Keratinocyte (primary cell): ENCODE measurements around the gene MAPK1. TPM values are rescaled to one million over a fixed set of nuclear protein-coding genes. Genes with fewer than 3 reads are reported as not detected.
"Not testable (repeated sequence)": the region's sequence is repeated elsewhere in the genome, so short reads cannot be mapped to it uniquely, and the experiment has no call there.

Source experiments
- DNase-seq: peaks from one replicate; pipeline ENCODE4 v3.0.0-alpha.2; 2011; ENCODE audit warnings: low read depth, missing footprints, low spot score
- FAIRE-seq: peaks from 2 replicates; lab custom pipeline; 2011; peaks lifted over from hg19 to GRCh38; lab: Jason Lieb, UNC
- H2AFZ ChIP-seq: 2 replicates; pipeline ENCODE4 v1.6.0; 2012; ENCODE audit warnings: low read length, control low read depth, inconsistent platforms; ENCODE audit not compliant: control insufficient read depth
- H3K27ac ChIP-seq: 2 replicates; pipeline ENCODE4 v1.5.1; 2011; ENCODE audit warnings: low read length; ENCODE audit not compliant: control insufficient read depth, insufficient read depth
- H3K27me3 ChIP-seq: 3 replicates; pipeline ENCODE4 v1.6.0; 2011; ENCODE audit warnings: low read length; ENCODE audit not compliant: control insufficient read depth, insufficient read depth; ENCODE audit errors: extremely low read depth
- H3K36me3 ChIP-seq, 2 experiments: 2 replicates in 1 of 2; 3 replicates in 1 of 2; pipeline ENCODE4 v1.5.1; 2011; ENCODE audit warnings: low read length in 2 of 2, mild to moderate bottlenecking in 1 of 2; ENCODE audit not compliant: control insufficient read depth in 2 of 2, insufficient read depth in 2 of 2; ENCODE audit errors: extremely low read depth in 1 of 2
- H3K4me1 ChIP-seq: 3 replicates; pipeline ENCODE4 v1.5.1; 2011; ENCODE audit warnings: low read length; ENCODE audit not compliant: control insufficient read depth, insufficient read depth; ENCODE audit errors: extremely low read depth
- H3K4me2 ChIP-seq: 3 replicates; pipeline ENCODE4 v1.6.0; 2011; ENCODE audit warnings: low read depth, low read length; ENCODE audit not compliant: control insufficient read depth, insufficient read depth; ENCODE audit errors: extremely low read depth
- H3K4me3 ChIP-seq, 3 experiments: fragments of 200-600 bp in 1 of 3; sonication (generic) in 1 of 3; 2 replicates in 2 of 3; 3 replicates in 1 of 3; pipeline ENCODE4 v1.5.1; 2011 to 2016; ENCODE audit warnings: low read length in 3 of 3, mild to moderate bottlenecking in 3 of 3, control low read depth in 2 of 3, inconsistent platforms in 1 of 3, low read depth in 1 of 3, mixed read lengths in 1 of 3, mixed run types in 1 of 3, moderate library complexity in 1 of 3; ENCODE audit not compliant: control insufficient read depth in 2 of 3, insufficient read depth in 2 of 3; ENCODE audit errors: extremely low read depth in 1 of 3
- H3K79me2 ChIP-seq: 2 replicates; pipeline ENCODE4 v1.6.0; 2012; ENCODE audit warnings: low read length; ENCODE audit not compliant: control insufficient read depth, insufficient read depth
- H3K9ac ChIP-seq: 3 replicates; pipeline ENCODE4 v1.6.0; 2011; ENCODE audit warnings: low read length; ENCODE audit not compliant: control insufficient read depth, insufficient read depth; ENCODE audit errors: extremely low read depth
- H3K9me1 ChIP-seq: 3 replicates; pipeline ENCODE4 v1.6.0; 2011; ENCODE audit warnings: low read length; ENCODE audit not compliant: control insufficient read depth, insufficient read depth; ENCODE audit errors: extremely low read depth
- H3K9me3 ChIP-seq: 2 replicates; pipeline ENCODE4 v1.5.1; 2012; ENCODE audit warnings: low read depth, low read length; ENCODE audit not compliant: control insufficient read depth
- H4K20me1 ChIP-seq: 3 replicates; pipeline ENCODE4 v1.6.0; 2011; ENCODE audit warnings: low read length; ENCODE audit not compliant: control insufficient read depth, insufficient read depth; ENCODE audit errors: extremely low read depth
- EZH2 ChIP-seq: IDR thresholded peaks from one replicate; pipeline ENCODE4 v1.6.1; 2012; ENCODE audit warnings: inconsistent platforms, mild to moderate bottlenecking, low read length, moderate library complexity
- dilution Hi-C: fragments of 300-500 bp; cut with MboI; formaldehyde crosslinking; loops from one replicate; pipeline ENCODE4 v1.7.0; 2020; ENCODE audit warnings: low sequenced_read_pairs; ENCODE audit not compliant: extremely low pct_ligation_motif_present
- polyA plus RNA-seq, 5 experiments: library from polyadenylated mRNA; depleted of rRNA in 3 of 5; stranded (reverse) in 3 of 5; stranded (forward) in 1 of 5; unstranded in 1 of 5; fragments of >200 nt; gene quantifications; 1 replicate in 1 of 5; 2 replicates in 3 of 5; 3 replicates in 1 of 5; pipeline versions ENCODE4 v1.2.1 to v1.2.3, GENCODE V29; 2011 to 2012; ENCODE audit warnings: missing spikeins in 2 of 5, low read depth in 1 of 5, low replicate concordance in 1 of 5
- TF ChIP-seq, protein P1 (sequence below), 3 experiments: IDR thresholded peaks in 1 of 3; conservative IDR thresholded peaks in 1 of 3; optimal IDR thresholded peaks in 1 of 3; 2 replicates in 2 of 3; 3 replicates in 1 of 3; pipeline versions ENCODE3 to v1.5.1; 2011; ENCODE audit warnings: low read length in 3 of 3, mild to moderate bottlenecking in 3 of 3, moderate library complexity in 2 of 3, control low read depth in 1 of 3, inconsistent platforms in 1 of 3; ENCODE audit not compliant: insufficient read depth in 2 of 3; ENCODE audit errors: extremely low read depth in 1 of 3

MAPK1 gene
- polyA plus RNA-seq, 1 donor (not counting 4 experiments of a cell fraction or from before 2014, with no cell fraction given) = 136 TPM

DNA sequence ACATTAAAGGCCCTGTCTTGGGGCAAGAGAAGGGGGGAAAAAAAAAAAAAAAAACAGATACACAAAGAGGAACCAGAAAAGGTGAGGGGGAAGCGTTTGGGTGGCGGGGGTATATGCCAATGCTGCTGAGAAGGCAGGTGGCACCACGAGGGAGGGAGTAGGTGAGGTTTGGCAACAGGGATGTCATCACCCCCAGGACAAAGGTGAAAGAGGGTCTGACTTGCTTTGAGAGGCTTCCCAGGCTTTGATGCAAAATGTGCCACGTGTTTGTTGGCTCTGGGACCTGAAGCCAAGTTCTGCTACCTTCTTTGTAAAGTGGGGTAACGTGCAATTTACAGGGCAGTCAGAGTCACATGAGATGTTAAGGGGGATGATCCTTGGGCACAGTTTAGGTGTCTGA is 135.9 kb downstream of the MAPK1 start:
- H2AFZ ChIP-seq = no peak overlapping the region
- H3K9me3 ChIP-seq = no peaks in the 10 kb centered on the region
- no peak overlapping the region for H3K4me2 ChIP-seq
- no peaks in the 10 kb centered on the region for H3K9me1 ChIP-seq
- DNase-seq (no peak), FAIRE-seq (no peak)
- no peaks in the 10 kb centered on the region for H3K36me3 ChIP-seq
- H3K4me3 ChIP-seq = no peak overlapping the region
- no peak overlapping the region for H3K9ac ChIP-seq
- H3K27ac ChIP-seq = no peak overlapping the region
- no peaks in the 10 kb centered on the region for H4K20me1 ChIP-seq
- no peaks in the 10 kb centered on the region for H3K79me2 ChIP-seq
- peaks cover 5% of the 10 kb centered on the region for H3K4me1 ChIP-seq
- peaks cover 16% of the 10 kb centered on the region for H3K27me3 ChIP-seq
- dilution Hi-C loops = no loop called here
- no peak for TF ChIP-seq EZH2
- TF ChIP-seq, protein P1, sequence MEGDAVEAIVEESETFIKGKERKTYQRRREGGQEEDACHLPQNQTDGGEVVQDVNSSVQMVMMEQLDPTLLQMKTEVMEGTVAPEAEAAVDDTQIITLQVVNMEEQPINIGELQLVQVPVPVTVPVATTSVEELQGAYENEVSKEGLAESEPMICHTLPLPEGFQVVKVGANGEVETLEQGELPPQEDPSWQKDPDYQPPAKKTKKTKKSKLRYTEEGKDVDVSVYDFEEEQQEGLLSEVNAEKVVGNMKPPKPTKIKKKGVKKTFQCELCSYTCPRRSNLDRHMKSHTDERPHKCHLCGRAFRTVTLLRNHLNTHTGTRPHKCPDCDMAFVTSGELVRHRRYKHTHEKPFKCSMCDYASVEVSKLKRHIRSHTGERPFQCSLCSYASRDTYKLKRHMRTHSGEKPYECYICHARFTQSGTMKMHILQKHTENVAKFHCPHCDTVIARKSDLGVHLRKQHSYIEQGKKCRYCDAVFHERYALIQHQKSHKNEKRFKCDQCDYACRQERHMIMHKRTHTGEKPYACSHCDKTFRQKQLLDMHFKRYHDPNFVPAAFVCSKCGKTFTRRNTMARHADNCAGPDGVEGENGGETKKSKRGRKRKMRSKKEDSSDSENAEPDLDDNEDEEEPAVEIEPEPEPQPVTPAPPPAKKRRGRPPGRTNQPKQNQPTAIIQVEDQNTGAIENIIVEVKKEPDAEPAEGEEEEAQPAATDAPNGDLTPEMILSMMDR (optimal IDR thresholded peaks at IDR 0.05 in 1 of 3, IDR thresholded peaks at IDR 0.05 in 1 of 3, conservative IDR thresholded peaks at IDR 0.05 in 1 of 3; ENCODE audit: extremely low read depth in 1 of 3, insufficient read depth in 2 of 3, low read length in 3 of 3) = no peak

GRCh38 chr22:21730535-21731308 is 136.7 kb downstream of the MAPK1 start:
- H3K36me3 ChIP-seq = no peaks in the 10 kb centered on the region
- H3K9me1 ChIP-seq = no peaks in the 10 kb centered on the region
- no peaks in the 10 kb centered on the region for H4K20me1 ChIP-seq
- FAIRE-seq (no peak), DNase-seq (no peak)
- no peaks in the 10 kb centered on the region for H3K79me2 ChIP-seq
- no peak overlapping the region for H3K9ac ChIP-seq
- H3K27me3 ChIP-seq = peaks cover 16% of the 10 kb centered on the region
- no peak for TF ChIP-seq EZH2
- TF ChIP-seq, protein P1 (optimal IDR thresholded peaks at IDR 0.05 in 1 of 3, IDR thresholded peaks at IDR 0.05 in 1 of 3, conservative IDR thresholded peaks at IDR 0.05 in 1 of 3; ENCODE audit: extremely low read depth in 1 of 3, insufficient read depth in 2 of 3, low read length in 3 of 3) = no peak
- dilution Hi-C loops = no loop called here
- H3K4me3 ChIP-seq = no peak overlapping the region
- H3K9me3 ChIP-seq = no peaks in the 10 kb centered on the region
- H2AFZ ChIP-seq = no peak overlapping the region
- peaks cover 5% of the 10 kb centered on the region for H3K4me1 ChIP-seq
- no peak overlapping the region for H3K27ac ChIP-seq
- H3K4me2 ChIP-seq = no peak overlapping the region

- H3K9ac ChIP-seq, dilution Hi-C loops, H3K79me2 ChIP-seq, H3K4me2 ChIP-seq, H3K36me3 ChIP-seq, H3K27ac ChIP-seq, H3K9me3 ChIP-seq, FAIRE-seq, DNase-seq, H2AFZ ChIP-seq, H4K20me1 ChIP-seq, H3K4me3 ChIP-seq, H3K4me1 ChIP-seq, H3K27me3 ChIP-seq, H3K9me1 ChIP-seq: not testable (repeated sequence)
Measured at GRCh38 chr22:21729184-21729583, 138.3 kb downstream of the MAPK1 start.
